Neural cell (in vitro differentiated cells): ENCODE data around the gene MED13L. TPM values are rescaled to one million over a fixed set of nuclear protein-coding genes. Genes with fewer than 3 reads are reported as not detected.

Experiments
- H2AFZ ChIP-seq: fragments of 200-600, 300-800 bp; sonication (generic), shearing (Covaris generic); 2 replicates; pipeline ENCODE4 v1.6.0; 2014; ENCODE audit warnings: low read depth, mild to moderate bottlenecking, antibody characterized with exemption, low read length, moderate library complexity
- H3F3A ChIP-seq: fragments of 200-600 bp; shearing (Covaris generic); 2 replicates; pipeline ENCODE4 v1.6.1; 2016; ENCODE audit warnings: mild to moderate bottlenecking, moderate library complexity, mixed read lengths, antibody characterized with exemption, low read length; ENCODE audit not compliant: insufficient read depth, poor library complexity, severe bottlenecking
- H3K27ac ChIP-seq: fragments of 200-600, 300-800 bp; sonication (generic), shearing (Covaris generic); 2 replicates; pipeline ENCODE4 v1.5.1; 2014; ENCODE audit warnings: mild to moderate bottlenecking, low read length, moderate library complexity
- H3K27me3 ChIP-seq: fragments of 300-800, 200-600 bp; sonication (generic), shearing (Covaris generic); 2 replicates; pipeline ENCODE4 v1.6.0; 2014; ENCODE audit warnings: mild to moderate bottlenecking, low read depth, low read length, moderate library complexity; ENCODE audit not compliant: insufficient read depth
- H3K36me3 ChIP-seq: fragments of 300-800, 200-600 bp; sonication (generic), shearing (Covaris generic); 2 replicates; pipeline ENCODE4 v1.5.1; 2014; ENCODE audit warnings: mild to moderate bottlenecking, antibody characterized with exemption, low read length, moderate library complexity; ENCODE audit not compliant: insufficient read depth
- H3K4me2 ChIP-seq: fragments of 300-800, 200-600 bp; sonication (generic), shearing (Covaris generic); 2 replicates; pipeline ENCODE4 v1.6.0; 2014; ENCODE audit warnings: mild to moderate bottlenecking, low read length
- H3K4me3 ChIP-seq: fragments of 300-800, 200-600 bp; sonication (generic), shearing (Covaris generic); 2 replicates; pipeline ENCODE4 v1.5.1; 2014; ENCODE audit warnings: mild to moderate bottlenecking, low read length, moderate library complexity
- H3K79me2 ChIP-seq: fragments of 200-600 bp; shearing (Covaris generic); replicated peaks from 2 replicates; pipeline ENCODE4 v1.6.0; 2014; ENCODE audit warnings: mild to moderate bottlenecking, low read length, moderate library complexity; ENCODE audit not compliant: insufficient read depth
- H3K9ac ChIP-seq: fragments of 300-800, 200-600 bp; sonication (generic), shearing (Covaris generic); 2 replicates; pipeline ENCODE4 v1.6.1; 2016; ENCODE audit warnings: mild to moderate bottlenecking, low read length, mixed read lengths
- H3K9me2 ChIP-seq: fragments of 200-600 bp; shearing (Covaris generic); 2 replicates; pipeline ENCODE4 v1.6.1; 2016; ENCODE audit warnings: mild to moderate bottlenecking, low read length, mixed read lengths; ENCODE audit not compliant: insufficient read depth
- H3K9me3 ChIP-seq: fragments of 200-600, 300-800 bp; sonication (generic), shearing (Covaris generic); 2 replicates; pipeline ENCODE4 v1.6.1; 2016; ENCODE audit warnings: mild to moderate bottlenecking, mixed run types, low read length, moderate library complexity, mixed read lengths
- H4K20me1 ChIP-seq: fragments of 200-600 bp; shearing (Covaris generic); 2 replicates; pipeline ENCODE4 v1.6.1; 2016; ENCODE audit warnings: mild to moderate bottlenecking, mixed run types; ENCODE audit not compliant: insufficient read depth
- CTCF ChIP-seq: fragments of 450-650 bp; IDR thresholded peaks from 2 replicates; pipeline ENCODE4 v1.5.1; 2014; ENCODE audit warnings: antibody characterized with exemption, mild to moderate bottlenecking, moderate library complexity; ENCODE audit not compliant: poor library complexity, severe bottlenecking
- EP300 ChIP-seq: fragments of 450-650 bp; conservative IDR thresholded peaks from 2 replicates; pipeline ENCODE4 v1.6.1; 2014; ENCODE audit warnings: antibody characterized with exemption, mild to moderate bottlenecking, moderate library complexity; ENCODE audit not compliant: poor library complexity, severe bottlenecking
- EZH2 ChIP-seq: fragments of 200-600, 300-800 bp; shearing (Covaris generic), sonication (generic); IDR thresholded peaks from 2 replicates; pipeline ENCODE4 v1.6.1; 2014; ENCODE audit warnings: antibody characterized with exemption, low read length, borderline replicate concordance, mild to moderate bottlenecking; ENCODE audit not compliant: insufficient read depth, poor library complexity, severe bottlenecking
- MXI1 ChIP-seq: fragments of 450-650 bp; conservative IDR thresholded peaks from 2 replicates; pipeline ENCODE4 v1.6.1; 2014; ENCODE audit warnings: antibody characterized with exemption, mild to moderate bottlenecking; ENCODE audit not compliant: poor library complexity, severe bottlenecking
- POLR2AphosphoS5 ChIP-seq: IDR thresholded peaks from 2 replicates; pipeline ENCODE4 v1.6.1; 2012
- RAD21 ChIP-seq: fragments of 450-650 bp; conservative IDR thresholded peaks from 2 replicates; pipeline ENCODE4 v1.6.1; 2014; ENCODE audit warnings: antibody characterized with exemption, mild to moderate bottlenecking, moderate library complexity
- REST ChIP-seq: IDR thresholded peaks from 2 replicates; pipeline ENCODE4 v1.6.1; 2012; ENCODE audit warnings: borderline replicate concordance
- SMC3 ChIP-seq: fragments of 450-650 bp; conservative IDR thresholded peaks from 2 replicates; pipeline ENCODE4 v1.6.1; 2014; ENCODE audit warnings: antibody characterized with exemption, mild to moderate bottlenecking, moderate library complexity; ENCODE audit not compliant: poor library complexity
- TAF1 ChIP-seq: IDR thresholded peaks from 2 replicates; pipeline ENCODE4 v1.6.1; 2012; ENCODE audit warnings: low read depth
- polyA plus RNA-seq: library from polyadenylated mRNA; depleted of rRNA; stranded (reverse); fragments of >200 nt; gene quantifications from 2 replicates; pipeline ENCODE4 v1.2.3, GENCODE V29; 2014

MED13L gene
- polyA plus RNA-seq, 1 donor from 2014 or later: 38.9 TPM

- Histone ChIP-seq H2AFZ (no peak overlapping the region), H4K20me1 (no peaks in the 10 kb centered on the region), H3K9ac (no peak overlapping the region), H3K79me2 (no peaks in the 10 kb centered on the region), H3K4me3 (no peak overlapping the region), H3K9me3 (no peaks in the 10 kb centered on the region), H3K4me2 (no peak overlapping the region), H3K36me3 (no peaks in the 10 kb centered on the region), H3K27me3 (no peaks in the 10 kb centered on the region), H3K27ac (no peak overlapping the region), H3F3A (no peaks in the 10 kb centered on the region), H3K9me2 (no peaks in the 10 kb centered on the region)
- no peak for TF ChIP-seq CTCF
- TF ChIP-seq REST: no peak
- TF ChIP-seq MXI1: no peak
- TF ChIP-seq RAD21: no peak
- no peak for TF ChIP-seq EP300
- TF ChIP-seq SMC3: no peak
- TF ChIP-seq EZH2: no peak
- no peak for TF ChIP-seq POLR2AphosphoS5
- TF ChIP-seq TAF1: no peak
Observed at GRCh38 chr12:116288735-116289134, 11.2 kb upstream of the MED13L start.

- no peak overlapping the region for H3K4me3 ChIP-seq
- no peak overlapping the region for H2AFZ ChIP-seq
- TF ChIP-seq TAF1: no peak
- no peak for TF ChIP-seq EZH2
- no peak for TF ChIP-seq SMC3
- no peak for TF ChIP-seq CTCF
- TF ChIP-seq MXI1: no peak
- TF ChIP-seq POLR2AphosphoS5: no peak
- TF ChIP-seq RAD21: no peak
- no peak for TF ChIP-seq REST
- TF ChIP-seq EP300: no peak
- no peak overlapping the region for H3K4me2 ChIP-seq
- no peaks in the 10 kb centered on the region for H3F3A ChIP-seq
- H3K9me3 ChIP-seq: no peaks in the 10 kb centered on the region
- no peaks in the 10 kb centered on the region for H4K20me1 ChIP-seq
- no peak overlapping the region for H3K27ac ChIP-seq
- no peaks in the 10 kb centered on the region for H3K36me3 ChIP-seq
- no peak overlapping the region for H3K9ac ChIP-seq
- H3K27me3 ChIP-seq: no peaks in the 10 kb centered on the region
- no peaks in the 10 kb centered on the region for H3K9me2 ChIP-seq
- H3K79me2 ChIP-seq: no peaks in the 10 kb centered on the region
Observed at GRCh38 chr12:116287842-116288301, 10.4 kb upstream of the MED13L start.
